Testis (tissue), 3 donors: ENCODE results near the gene GSKIP. TPM values are rescaled to one million over a fixed set of nuclear protein-coding genes. Genes with fewer than 3 reads are reported as not detected.

Experiments
- DNase-seq: peaks from one replicate; pipeline ENCODE4 v3.0.0-alpha.2; 2019
- H3K27ac ChIP-seq, 2 donors: fragments of 200-600 bp; sonication (generic); one replicate each; pipeline ENCODE4 v1.5.1; 2019
- H3K27me3 ChIP-seq: fragments of 200-600 bp; sonication (generic); one replicate; pipeline ENCODE4 v1.5.1; 2019
- H3K36me3 ChIP-seq: fragments of 200-600 bp; sonication (generic); one replicate; pipeline ENCODE4 v1.5.1; 2017; ENCODE audit warnings: low read depth; ENCODE audit errors: missing control alignments
- H3K4me1 ChIP-seq: fragments of 200-600 bp; sonication (generic); one replicate; pipeline ENCODE4 v1.5.1; 2019
- H3K4me3 ChIP-seq, 2 donors: fragments of 200-600 bp; sonication (generic); one replicate each; pipeline ENCODE4 v1.5.1; 2017 to 2019
- H3K9me3 ChIP-seq: fragments of 200-600 bp; sonication (generic); one replicate; pipeline ENCODE4 v1.5.1; 2017
- CTCF ChIP-seq, 3 experiments: fragments of 450-650 bp in 2 of 3; fragments of 200-600 bp in 1 of 3; sonication (generic) in 1 of 3; IDR thresholded peaks; one replicate each; pipeline ENCODE4 v1.5.1; 2016 to 2019; ENCODE audit warnings: antibody characterized with exemption in 3 of 3, mild to moderate bottlenecking in 2 of 3, moderate library complexity in 1 of 3
- POLR2A ChIP-seq: fragments of 450-650 bp; IDR thresholded peaks from one replicate; pipeline ENCODE4 v1.6.1; 2017; ENCODE audit warnings: antibody characterized with exemption, mild to moderate bottlenecking, moderate library complexity
- WGBS, 2 donors: methylation state at CpG; one replicate each; pipeline ENCODE4 v1.1.5; 2018; 5-methylcytosine and 5-hydroxymethylcytosine counted together
- intact Hi-C: fragments of 100-400 bp; cut with DNase I; formaldehyde crosslinking; loops from one replicate; pipeline ENCODE4 v1.15.1; 2023; ENCODE audit warnings: low total_unique reads
- polyA plus RNA-seq: library from polyadenylated mRNA; stranded (reverse); fragments of 350-450 nt; fragmentation: Illumina TruSeq; extraction: RNeasy Lipid Tissue Mini Kit (QIAGEN cat#74804); gene quantifications from one replicate; pipeline ENCODE4 v1.2.3, GENCODE V29; 2014; ENCODE audit warnings: low read depth, low replicate concordance; ENCODE audit not compliant: insufficient read depth
- total RNA-seq, 2 donors: library from RNA; depleted of rRNA; stranded (reverse); fragments of >200 nt; gene quantifications; one replicate each; pipeline ENCODE4 v1.2.3, GENCODE V29; 2016

GSKIP gene
- total and polyA plus RNA-seq, 3 donors from 2014 or later: 11.2 to 68.3 (median 25.4) TPM

- 60 to 76% methylated on average over 5 of the region's 5 CpGs for WGBS, 2 donors
- H3K4me3 ChIP-seq: no peak overlapping the region
- DNase-seq: no peak
- no peaks in the 10 kb centered on the region for H3K9me3 ChIP-seq
- H3K27me3 ChIP-seq: no peaks in the 10 kb centered on the region
- peaks cover 5% of the 10 kb centered on the region for H3K4me1 ChIP-seq
- H3K36me3 ChIP-seq: no peaks in the 10 kb centered on the region
- TF ChIP-seq POLR2A: no peak
- no peak for TF ChIP-seq CTCF (IDR thresholded peaks at IDR 0.05)
- intact Hi-C loops: no loop called here
- H3K27ac ChIP-seq: no peak overlapping the region
Measured at GRCh38 chr14:96393071-96393691, 29.9 kb downstream of the GSKIP start.

GRCh38 chr14:96394047-96394815 lies 30.9 kb downstream of the GSKIP start:
- intact Hi-C loops: no loop called here
- Histone ChIP-seq H3K4me3 (no peak overlapping the region), H3K27ac (no peak overlapping the region), H3K36me3 (no peaks in the 10 kb centered on the region), H3K9me3 (no peaks in the 10 kb centered on the region), H3K4me1 (peaks cover 5% of the 10 kb centered on the region), H3K27me3 (no peaks in the 10 kb centered on the region)
- DNase-seq: no peak
- WGBS, 2 donors: 77 to 87% methylated on average over 7 of the region's 7 CpGs
- no peak for TF ChIP-seq POLR2A
- no peak for TF ChIP-seq CTCF (IDR thresholded peaks at IDR 0.05)

GRCh38 chr14:96398432-96398831 lies 35.1 kb downstream of the GSKIP start:
- no peaks in the 10 kb centered on the region for H3K4me1 ChIP-seq
- TF ChIP-seq POLR2A: no peak
- no peak for TF ChIP-seq CTCF (IDR thresholded peaks at IDR 0.05)
- H3K36me3 ChIP-seq: no peaks in the 10 kb centered on the region
- WGBS, 2 donors: 89 to 96% methylated on average over 8 of the region's 8 CpGs
- H3K9me3 ChIP-seq: no peaks in the 10 kb centered on the region
- H3K4me3 ChIP-seq: no peak overlapping the region
- intact Hi-C loops: no loop called here
- no peaks in the 10 kb centered on the region for H3K27me3 ChIP-seq
- no peak overlapping the region for H3K27ac ChIP-seq
- no peak for DNase-seq

- H3K27me3 ChIP-seq: no peaks in the 10 kb centered on the region
- intact Hi-C loops: no loop called here
- no peaks in the 10 kb centered on the region for H3K9me3 ChIP-seq
- TF ChIP-seq POLR2A: no peak
- TF ChIP-seq CTCF (IDR thresholded peaks at IDR 0.05): no peak
- H3K4me3 ChIP-seq: no peak overlapping the region
- no peaks in the 10 kb centered on the region for H3K36me3 ChIP-seq
- WGBS, 2 donors: 77 to 86% methylated on average over 5 of the region's 5 CpGs
- DNase-seq: no peak
- H3K27ac ChIP-seq: no peak overlapping the region
- H3K4me1 ChIP-seq: no peaks in the 10 kb centered on the region
Measured at GRCh38 chr14:96398921-96399320, 35.6 kb downstream of the GSKIP start.

GRCh38 chr14:96399405-96399804 lies 36.1 kb downstream of the GSKIP start:
- DNase-seq: no peak
- H3K9me3 ChIP-seq: no peaks in the 10 kb centered on the region
- no peaks in the 10 kb centered on the region for H3K36me3 ChIP-seq
- intact Hi-C loops: no loop called here
- no peak overlapping the region for H3K27ac ChIP-seq
- H3K4me3 ChIP-seq: no peak overlapping the region
- WGBS, 2 donors: 80% methylated on average over 9 of the region's 9 CpGs
- TF ChIP-seq POLR2A: no peak
- no peak for TF ChIP-seq CTCF (IDR thresholded peaks at IDR 0.05)
- no peaks in the 10 kb centered on the region for H3K27me3 ChIP-seq
- H3K4me1 ChIP-seq: no peaks in the 10 kb centered on the region
